GM12801 (cell line): ENCODE results near the gene LRRN1.

Experiments
- TF ChIP-seq, protein P1 (sequence below): IDR thresholded peaks from one replicate; pipeline ENCODE4 v1.5.1; 2011; ENCODE audit warnings: control low read depth; ENCODE audit not compliant: insufficient read length; ENCODE audit errors: extremely low read depth

The LRRN1 gene

DNA sequence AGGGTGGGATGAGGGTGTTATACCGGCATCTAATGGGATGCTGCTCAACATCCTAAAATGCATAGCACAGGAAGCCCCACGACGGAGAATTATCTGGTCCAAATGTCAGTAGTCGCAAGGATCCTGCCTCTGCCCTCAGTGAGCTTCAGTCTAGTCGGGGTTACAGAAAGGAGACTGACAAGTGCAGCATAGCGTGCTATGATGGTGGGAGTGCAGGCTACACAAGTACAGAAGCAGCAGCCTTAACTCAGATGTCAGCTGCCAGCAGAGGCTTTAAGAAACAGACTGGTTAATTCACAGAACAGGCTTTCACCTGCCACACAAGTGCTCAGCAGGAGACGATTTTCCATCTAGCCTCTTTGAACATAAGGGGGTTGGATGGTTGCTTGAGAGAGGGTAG is 6.9 kb downstream of the LRRN1 start:
- TF ChIP-seq, protein P1, sequence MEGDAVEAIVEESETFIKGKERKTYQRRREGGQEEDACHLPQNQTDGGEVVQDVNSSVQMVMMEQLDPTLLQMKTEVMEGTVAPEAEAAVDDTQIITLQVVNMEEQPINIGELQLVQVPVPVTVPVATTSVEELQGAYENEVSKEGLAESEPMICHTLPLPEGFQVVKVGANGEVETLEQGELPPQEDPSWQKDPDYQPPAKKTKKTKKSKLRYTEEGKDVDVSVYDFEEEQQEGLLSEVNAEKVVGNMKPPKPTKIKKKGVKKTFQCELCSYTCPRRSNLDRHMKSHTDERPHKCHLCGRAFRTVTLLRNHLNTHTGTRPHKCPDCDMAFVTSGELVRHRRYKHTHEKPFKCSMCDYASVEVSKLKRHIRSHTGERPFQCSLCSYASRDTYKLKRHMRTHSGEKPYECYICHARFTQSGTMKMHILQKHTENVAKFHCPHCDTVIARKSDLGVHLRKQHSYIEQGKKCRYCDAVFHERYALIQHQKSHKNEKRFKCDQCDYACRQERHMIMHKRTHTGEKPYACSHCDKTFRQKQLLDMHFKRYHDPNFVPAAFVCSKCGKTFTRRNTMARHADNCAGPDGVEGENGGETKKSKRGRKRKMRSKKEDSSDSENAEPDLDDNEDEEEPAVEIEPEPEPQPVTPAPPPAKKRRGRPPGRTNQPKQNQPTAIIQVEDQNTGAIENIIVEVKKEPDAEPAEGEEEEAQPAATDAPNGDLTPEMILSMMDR = no peak

GRCh38 chr3:3806856-3807255 is 7.6 kb downstream of the LRRN1 start:
- TF ChIP-seq, protein P1 = no peak

- TF ChIP-seq, protein P1 = no peak
Measured at GRCh38 chr3:3813013-3813412, 13.8 kb downstream of the LRRN1 start.

GRCh38 chr3:3815206-3815605 is 16.0 kb downstream of the LRRN1 start:
- TF ChIP-seq, protein P1 = no peak

DNA sequence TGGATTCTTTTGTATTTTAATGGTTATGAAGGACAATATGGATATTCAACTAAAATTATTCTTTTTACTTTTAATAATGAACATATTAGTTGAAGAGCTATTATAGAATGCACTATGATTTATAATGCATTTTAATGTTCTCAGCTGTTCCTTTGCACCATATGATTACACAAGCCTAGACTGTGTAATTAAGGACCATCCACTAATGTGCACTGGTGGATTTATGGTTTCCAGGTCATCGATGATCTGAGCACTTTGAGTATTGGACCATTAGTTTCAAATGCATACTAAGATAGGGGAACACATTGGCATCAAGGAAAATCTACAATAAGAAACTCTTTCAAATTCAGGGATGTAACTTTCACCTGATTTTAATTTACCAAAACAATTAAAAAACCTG is 16.8 kb downstream of the LRRN1 start:
- TF ChIP-seq, protein P1 = no peak

GRCh38 chr3:3817865-3818264 is 18.6 kb downstream of the LRRN1 start:
- TF ChIP-seq, protein P1 = no peak

DNA sequence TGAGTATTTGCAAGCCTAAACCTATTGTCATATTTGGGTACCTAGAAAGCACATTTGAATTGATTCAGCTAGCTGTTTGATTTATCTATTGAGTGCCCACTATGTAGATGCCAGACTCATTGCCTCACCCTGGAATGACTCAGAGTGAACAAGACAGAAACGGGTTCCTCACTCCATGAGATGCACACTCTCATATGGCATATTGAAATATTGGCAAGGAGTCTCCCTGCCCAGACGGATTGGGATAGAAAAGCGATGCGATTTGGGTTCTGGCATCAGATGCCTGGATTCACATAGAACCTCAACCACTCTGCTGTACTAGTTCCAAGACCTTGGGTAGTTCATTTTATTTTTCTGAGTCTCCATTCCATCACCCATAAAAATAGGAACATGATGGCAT is 22.5 kb downstream of the LRRN1 start:
- TF ChIP-seq, protein P1 = no peak

DNA sequence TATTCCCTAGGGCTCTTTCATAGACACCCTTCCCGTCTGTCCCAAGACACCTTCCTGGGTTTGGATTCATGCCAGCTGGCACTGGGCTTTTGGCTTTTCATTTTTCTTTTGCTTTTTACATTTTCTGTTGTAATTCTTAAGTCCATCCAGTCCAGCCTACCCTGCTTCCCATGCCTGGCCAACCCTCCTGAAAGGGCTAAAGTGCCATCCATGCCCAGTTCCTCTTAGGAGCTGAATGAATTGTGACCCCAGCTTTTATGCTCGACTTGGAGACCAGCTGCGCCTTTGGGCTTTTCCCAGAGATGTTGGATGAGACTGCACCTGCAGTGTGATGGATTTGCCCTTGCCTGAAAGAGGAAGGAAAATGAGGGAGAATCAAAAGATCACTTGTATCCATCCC is 25.8 kb downstream of the LRRN1 start:
- TF ChIP-seq, protein P1 = no peak
